Neural cell (in vitro differentiated cells): ENCODE results near the gene ENTREP3.

Source experiments
- CTCF ChIP-seq: fragments of 450-650 bp; IDR thresholded peaks from 2 replicates; pipeline ENCODE4 v1.5.1; 2014; ENCODE audit warnings: antibody characterized with exemption, mild to moderate bottlenecking, moderate library complexity; ENCODE audit not compliant: poor library complexity, severe bottlenecking
- EP300 ChIP-seq: fragments of 450-650 bp; conservative IDR thresholded peaks from 2 replicates; pipeline ENCODE4 v1.6.1; 2014; ENCODE audit warnings: antibody characterized with exemption, mild to moderate bottlenecking, moderate library complexity; ENCODE audit not compliant: poor library complexity, severe bottlenecking
- EZH2 ChIP-seq: fragments of 200-600, 300-800 bp; shearing (Covaris generic), sonication (generic); IDR thresholded peaks from 2 replicates; pipeline ENCODE4 v1.6.1; 2014; ENCODE audit warnings: antibody characterized with exemption, low read length, borderline replicate concordance, mild to moderate bottlenecking; ENCODE audit not compliant: insufficient read depth, poor library complexity, severe bottlenecking
- RAD21 ChIP-seq: fragments of 450-650 bp; conservative IDR thresholded peaks from 2 replicates; pipeline ENCODE4 v1.6.1; 2014; ENCODE audit warnings: antibody characterized with exemption, mild to moderate bottlenecking, moderate library complexity
- TAF1 ChIP-seq: IDR thresholded peaks from 2 replicates; pipeline ENCODE4 v1.6.1; 2012; ENCODE audit warnings: low read depth

- TF ChIP-seq EZH2 (no peak), CTCF (no peak), EP300 (no peak), RAD21 (no peak), TAF1 (no peak)
These were observed 5.0 kb downstream of the ENTREP3 start for GRCh38 chr1:155250246-155250632.
